NCI-H1694 treated with DMSO at 0.1 percent for 48 hours (cell line): Measurements from ENCODE around the gene IL12RB1.
A peak's percentile ranks its signal among the peaks of the same experiment; 100 is the strongest.

Experiments
- DNase-seq: peaks from one replicate; lab custom pipeline; 2025; lab: John Stamatoyannopoulos, UW

The IL12RB1 gene

DNA sequence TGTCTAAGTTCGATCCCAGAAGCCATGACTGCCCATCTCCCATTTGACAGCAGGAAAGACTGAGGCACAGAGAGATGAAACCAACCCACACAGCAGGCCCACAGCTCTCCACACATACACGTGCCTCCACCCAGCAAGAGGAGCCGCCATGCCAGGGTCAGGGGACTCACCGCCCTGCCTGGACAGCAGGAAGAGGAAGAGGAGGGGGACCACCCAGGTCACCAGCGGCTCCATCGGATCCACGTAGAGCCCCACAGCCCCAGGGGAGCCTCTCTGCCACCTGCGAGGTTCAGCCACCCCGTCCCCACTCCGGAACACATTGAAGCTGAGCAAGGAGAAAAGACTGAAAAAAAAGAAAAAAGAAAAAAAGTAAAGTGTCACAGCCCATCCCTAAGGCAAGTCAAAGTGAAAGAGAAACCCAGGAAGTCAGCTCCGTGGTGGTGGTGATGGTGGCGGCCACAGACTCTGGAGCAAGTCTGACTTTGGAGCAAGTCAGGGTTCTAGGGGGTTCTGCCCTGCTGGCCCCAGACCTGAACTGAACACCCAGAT lies at the start of gene IL12RB1:
IL12RB1 (minus strand) TSS at position 345 of the 549 bp plus-strand sequence; CDS start at position 234, 111 bp downstream.
- DNase-seq: no peak

GRCh38 chr19:18135712-18136584 lies 49.2 kb upstream of the IL12RB1 start:
- no peak for DNase-seq

DNA sequence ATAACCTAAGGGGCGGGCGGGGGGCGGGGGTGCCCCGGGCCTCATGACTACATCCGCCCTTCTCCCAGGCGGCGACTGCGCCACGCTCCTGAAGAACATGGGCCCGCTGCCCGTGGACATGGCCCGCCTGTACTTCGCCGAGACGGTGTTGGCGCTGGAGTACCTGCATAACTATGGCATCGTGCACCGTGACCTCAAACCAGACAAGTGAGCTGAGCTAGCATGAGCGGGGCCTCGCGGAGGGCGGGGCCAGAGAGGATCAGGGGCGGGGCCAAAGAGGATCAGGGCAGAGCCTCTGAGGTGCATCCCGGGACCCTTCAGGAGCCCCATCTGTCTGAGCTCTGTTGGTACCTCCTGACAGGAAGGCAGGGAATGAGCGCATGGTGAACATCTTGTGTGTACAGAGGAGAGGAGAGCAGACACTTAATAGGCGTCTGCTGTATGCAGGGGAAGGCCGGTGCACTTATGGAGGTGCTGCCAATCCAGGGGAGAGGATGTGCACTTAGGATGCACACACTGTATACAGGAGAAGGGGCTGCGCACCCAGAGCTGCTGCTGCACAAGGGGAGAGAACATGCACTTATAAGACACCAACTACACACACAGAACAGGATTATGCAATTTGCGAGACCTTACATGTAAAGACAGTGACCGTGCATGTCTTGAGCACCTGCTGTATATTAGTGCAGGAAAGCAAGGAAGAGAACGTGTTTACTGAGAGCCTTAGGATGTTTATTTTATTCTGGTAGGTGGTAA lies 45.3 kb upstream of the IL12RB1 start:
- DNase-seq: no peak

DNA sequence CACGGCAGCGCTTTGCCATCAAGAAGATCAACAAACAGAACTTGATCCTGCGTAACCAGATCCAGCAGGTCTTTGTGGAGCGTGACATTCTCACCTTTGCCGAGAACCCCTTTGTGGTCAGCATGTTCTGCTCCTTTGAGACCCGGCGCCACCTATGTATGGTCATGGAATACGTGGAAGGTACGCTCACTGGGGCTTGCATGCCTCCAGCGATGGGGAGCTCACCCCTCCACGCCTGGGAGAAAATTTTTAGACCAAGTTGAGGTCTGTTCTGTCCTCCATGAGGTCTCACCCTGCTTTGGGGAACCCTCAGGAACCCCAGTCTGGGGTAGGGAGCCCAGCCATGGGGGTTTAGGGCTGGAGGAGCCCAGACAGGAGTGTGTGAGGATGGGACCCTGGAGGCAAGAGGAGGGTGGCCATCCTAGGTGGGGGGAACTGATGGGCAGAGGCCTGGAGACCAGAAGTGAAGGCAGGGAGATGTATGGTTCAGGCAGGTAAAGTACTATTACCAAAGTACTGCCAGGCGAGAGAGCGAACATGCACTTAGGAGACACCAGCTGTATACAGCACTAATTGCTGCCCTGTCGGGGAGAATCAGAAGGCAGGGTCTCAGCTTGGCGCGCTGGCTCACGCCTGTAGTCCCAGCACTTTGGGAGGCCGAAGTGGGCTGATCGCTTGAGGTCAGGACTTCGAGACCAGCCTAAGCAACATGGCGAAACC lies 43.9 kb upstream of the IL12RB1 start:
- no peak for DNase-seq

- DNase-seq: no peak
These were observed 42.1 kb upstream of the IL12RB1 start for GRCh38 chr19:18128805-18129204.

DNA sequence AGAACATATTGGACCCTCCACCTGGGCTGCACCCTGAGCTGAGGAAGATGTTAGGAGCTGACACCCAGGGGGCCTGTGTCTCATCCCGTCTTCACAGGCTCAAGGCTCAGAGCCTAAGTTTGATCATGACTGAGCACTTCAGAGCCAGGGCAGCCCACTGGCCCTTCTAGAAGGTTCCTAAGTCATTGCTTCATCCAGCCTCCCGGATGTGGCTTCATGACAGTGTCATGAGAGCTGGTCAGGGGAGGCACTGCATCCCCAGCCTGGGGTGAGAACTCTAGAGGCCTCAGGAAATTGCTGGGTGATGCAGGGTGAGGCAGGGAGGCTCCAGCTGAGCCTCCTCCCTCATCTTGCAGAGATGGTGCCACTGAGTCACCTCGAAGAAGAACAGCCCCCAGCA lies 41.3 kb upstream of the IL12RB1 start:
- DNase-seq: no peak

GRCh38 chr19:18126097-18126496 lies 39.4 kb upstream of the IL12RB1 start:
- DNase-seq: no peak

DNA sequence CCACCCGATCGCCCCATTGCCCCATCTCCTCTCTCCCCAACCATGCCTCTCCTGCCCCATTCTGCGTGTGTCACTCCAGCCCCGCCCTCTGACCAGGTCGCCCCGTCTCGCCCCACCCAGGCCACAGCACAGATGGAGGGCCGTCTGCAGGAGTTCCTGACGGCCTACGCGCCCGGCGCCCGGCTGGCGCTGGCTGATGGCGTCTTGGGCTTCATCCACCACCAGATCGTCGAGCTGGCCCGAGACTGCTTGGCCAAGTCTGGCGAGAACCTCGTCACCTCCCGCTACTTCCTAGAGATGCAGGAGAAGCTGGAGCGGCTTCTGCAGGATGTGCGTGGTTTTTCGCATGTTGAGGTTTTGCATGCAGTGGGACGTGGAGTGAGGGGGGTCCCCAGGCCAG lies 37.1 kb upstream of the IL12RB1 start:
- DNase-seq: no peak

DNA sequence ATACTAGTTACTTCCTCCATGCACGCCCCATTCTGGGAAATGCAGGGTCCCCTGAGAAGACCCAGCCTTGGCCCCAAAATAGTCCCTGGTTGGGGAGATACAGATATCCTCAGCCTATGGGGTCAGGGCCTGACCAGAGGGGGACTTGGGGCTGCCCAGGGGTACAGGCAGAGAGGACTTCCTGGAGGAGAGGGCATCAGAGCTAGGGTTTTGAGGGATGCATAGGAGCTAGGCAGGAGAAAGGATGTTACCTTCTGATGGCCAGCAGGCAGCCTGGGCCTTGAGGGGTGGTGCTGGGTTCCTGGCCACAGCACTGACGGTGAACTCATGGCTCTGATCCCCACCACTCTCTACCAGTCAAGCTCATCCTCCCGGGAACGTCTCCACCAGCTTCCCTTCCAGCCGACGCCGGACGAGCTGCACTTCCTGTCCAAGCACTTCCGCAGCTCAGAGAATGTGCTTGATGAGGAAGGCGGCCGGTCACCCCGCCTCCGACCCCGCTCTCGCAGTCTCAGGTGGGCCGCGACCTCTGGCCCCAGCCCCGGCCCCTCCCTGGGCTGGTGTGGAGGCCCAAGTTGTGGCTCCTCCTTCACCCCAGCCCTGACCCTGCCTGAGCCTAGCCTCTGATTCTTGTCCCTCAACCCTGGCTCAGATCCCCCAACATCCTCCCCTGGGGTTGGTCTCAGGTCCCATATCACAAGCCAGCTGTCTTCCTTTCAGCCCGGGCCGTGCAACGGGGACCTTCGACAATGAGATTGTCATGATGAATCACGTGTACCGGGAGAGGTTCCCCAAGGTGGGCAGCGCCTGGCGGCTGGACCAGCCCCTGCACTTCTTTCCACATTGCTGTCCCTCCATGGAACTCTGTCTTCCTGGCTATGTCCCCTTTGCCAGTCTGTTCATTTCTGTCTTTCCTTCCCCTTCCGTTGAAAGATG lies 36.4 kb upstream of the IL12RB1 start:
- no peak for DNase-seq

- no peak for DNase-seq
These were observed 35.7 kb upstream of the IL12RB1 start for GRCh38 chr19:18122424-18122823.

DNA sequence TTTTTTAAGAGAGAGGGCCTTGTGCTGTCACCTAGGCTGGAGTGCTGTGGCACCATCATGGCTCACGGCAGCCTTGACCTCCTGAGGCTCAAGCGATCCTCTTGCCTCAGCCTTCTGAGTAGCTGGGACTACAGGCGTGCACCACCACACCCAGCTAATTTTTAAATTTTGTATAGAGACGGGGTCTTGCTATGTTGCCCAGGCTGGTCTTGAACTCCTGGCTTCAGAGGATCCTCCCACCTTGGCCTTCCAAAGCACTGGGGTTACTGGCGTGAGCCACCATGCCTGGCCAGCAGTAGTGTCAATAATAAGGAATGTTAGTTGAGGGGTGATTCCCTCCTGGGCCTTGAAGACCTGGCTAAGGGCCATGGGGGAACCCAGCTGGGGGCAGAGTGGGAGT lies 34.4 kb upstream of the IL12RB1 start:
- no peak for DNase-seq

GRCh38 chr19:18120127-18120526 lies 33.4 kb upstream of the IL12RB1 start:
- DNase-seq: no peak

DNA sequence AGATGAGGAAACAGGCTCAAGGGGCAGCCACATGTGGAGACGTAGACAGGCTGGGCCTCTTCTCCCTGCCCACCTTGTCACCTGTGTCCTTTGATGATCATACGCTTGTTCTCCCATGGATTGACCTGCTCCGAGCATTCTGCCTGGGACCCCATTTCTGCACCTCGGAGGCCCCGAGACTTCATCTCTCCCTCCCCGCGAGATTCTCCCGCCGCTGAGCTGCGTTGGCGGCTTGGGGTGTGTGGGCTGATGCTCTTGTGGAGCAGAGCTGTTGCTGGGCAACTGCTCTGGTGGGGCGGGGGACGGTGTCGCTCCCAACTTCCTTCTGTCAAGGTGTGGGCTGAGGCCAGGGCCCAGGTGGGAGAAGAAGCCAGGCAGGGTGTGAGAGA lies 33.0 kb upstream of the IL12RB1 start:
- no peak for DNase-seq

DNA sequence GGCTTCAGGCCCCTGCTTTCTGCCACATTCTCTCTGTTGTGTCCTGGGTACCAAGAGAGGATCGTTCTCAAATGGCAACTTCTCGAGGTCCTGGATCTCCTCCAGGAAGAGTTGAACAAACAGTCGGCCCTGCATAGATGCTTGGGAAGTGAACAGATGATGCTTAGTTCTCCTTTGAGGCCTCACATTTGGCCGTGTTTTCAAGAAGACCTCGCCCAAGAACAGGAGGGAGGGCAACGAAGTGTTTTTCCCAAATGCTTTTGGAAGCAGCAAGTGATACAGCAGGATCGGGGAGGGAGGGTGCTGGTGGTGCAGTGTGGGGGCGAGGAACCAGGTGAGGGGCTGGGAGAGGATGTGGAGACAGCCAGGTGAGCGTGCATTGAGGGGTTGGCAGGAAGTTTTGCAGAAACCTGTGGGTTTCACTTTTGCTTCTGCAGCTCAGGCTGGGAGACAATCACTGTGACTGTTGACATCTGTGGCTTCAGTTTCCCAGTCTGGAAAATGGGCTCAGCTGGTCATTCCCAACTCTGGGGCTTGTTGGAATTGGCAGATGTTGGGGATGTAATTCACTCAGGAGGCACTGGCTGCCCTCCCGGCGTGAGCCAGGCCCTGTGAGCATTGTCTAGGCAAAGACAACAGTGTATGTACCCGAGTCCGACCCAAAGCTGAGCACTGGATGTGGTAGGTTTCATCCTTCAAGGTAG lies 32.4 kb upstream of the IL12RB1 start:
- DNase-seq: no peak

DNA sequence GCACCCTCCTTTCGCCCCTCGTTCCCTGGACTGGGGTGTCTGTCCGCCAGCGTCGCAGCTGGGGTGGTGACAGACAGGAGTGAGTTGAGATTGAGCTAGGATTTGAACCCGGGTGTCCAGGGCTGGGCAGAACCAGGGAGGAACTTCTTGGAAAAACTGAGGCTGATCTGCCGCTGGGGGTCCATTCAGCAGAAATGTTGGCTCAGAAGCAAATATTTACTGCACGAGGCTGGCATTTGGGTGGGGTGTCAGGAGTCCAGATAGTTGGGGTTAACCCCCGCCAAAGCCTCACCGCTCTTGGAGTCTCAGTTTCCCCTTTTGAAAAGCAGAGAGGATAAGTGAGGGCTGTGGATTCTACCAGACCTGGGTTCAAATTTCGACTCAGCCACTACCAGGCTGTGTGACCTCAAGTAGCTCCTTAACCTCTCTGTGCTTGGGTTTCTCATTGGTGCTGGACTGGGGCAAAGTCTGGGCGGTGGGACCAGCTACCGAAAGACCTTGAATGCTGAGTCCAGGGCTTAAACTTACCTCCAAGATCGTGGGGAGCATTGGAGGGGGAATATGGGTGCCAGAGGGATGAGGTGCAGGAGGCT lies 31.8 kb upstream of the IL12RB1 start:
- DNase-seq: no peak

- DNase-seq: peak; percentile 70
These were observed 31.1 kb upstream of the IL12RB1 start for GRCh38 chr19:18117692-18118378.

DNA sequence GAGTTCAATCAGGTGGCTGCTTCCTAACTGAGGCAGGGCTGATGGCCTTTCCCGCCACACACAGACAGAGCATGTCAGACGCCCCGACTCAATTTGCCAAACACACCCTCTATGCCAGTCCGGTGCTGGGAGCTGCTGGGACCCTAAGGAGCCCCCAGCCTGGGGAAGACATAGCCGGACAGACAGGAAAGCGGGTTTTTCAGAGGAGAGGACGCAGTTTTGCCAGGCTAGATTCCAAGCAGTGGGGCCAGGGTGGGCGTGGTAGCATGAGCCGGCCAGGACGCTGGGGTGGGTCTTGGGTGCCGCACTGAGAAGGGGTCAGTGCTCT lies 30.6 kb upstream of the IL12RB1 start:
- DNase-seq: no peak

- no peak for DNase-seq
These were observed 27.7 kb upstream of the IL12RB1 start for GRCh38 chr19:18114483-18114882.

- no peak for DNase-seq
These were observed 27.1 kb upstream of the IL12RB1 start for GRCh38 chr19:18113827-18114226.
